C1 segment of cervical spinal cord (tissue), 14 donors: ENCODE results near the gene SBK1.

ENCODE experiments used
- DNase-seq, 14 donors: peaks; one replicate each; lab custom pipeline; 2025; lab: John Stamatoyannopoulos, UW

SBK1 gene

GRCh38 chr16:28280881-28281836 lies 11.2 kb upstream of the SBK1 start:
- DNase-seq: peak in 1 of 14 donors; percentile 5

- no peak for DNase-seq
Measured at GRCh38 chr16:28282045-28282444, 10.3 kb upstream of the SBK1 start.

- no peak for DNase-seq
Measured at GRCh38 chr16:28283173-28283572, 9.2 kb upstream of the SBK1 start.

GRCh38 chr16:28283798-28284577 lies 8.3 kb upstream of the SBK1 start:
- peak in 1 of 14 donors; percentile 39 for DNase-seq

- DNase-seq: no peak
Measured at GRCh38 chr16:28285649-28286048, 6.7 kb upstream of the SBK1 start.

- DNase-seq: no peak
Measured at GRCh38 chr16:28288114-28288513, 4.2 kb upstream of the SBK1 start.

- DNase-seq: no peak
Measured at GRCh38 chr16:28289048-28289447, 3.3 kb upstream of the SBK1 start.

- DNase-seq: no peak
Measured at GRCh38 chr16:28289939-28290858, 2.1 kb upstream of the SBK1 start.

GRCh38 chr16:28290859-28291254 lies 1.5 kb upstream of the SBK1 start:
- no peak for DNase-seq

- peak in 3 of 14 donors; percentile 28 to 40 (median 35) for DNase-seq
Measured at GRCh38 chr16:28292731-28293600, 641 bp downstream of the SBK1 start.

GRCh38 chr16:28293601-28293960 lies 1.3 kb downstream of the SBK1 start:
- no peak for DNase-seq

- DNase-seq: no peak
Measured at GRCh38 chr16:28294201-28294600, 1.9 kb downstream of the SBK1 start.

GRCh38 chr16:28295276-28295675 lies 3.0 kb downstream of the SBK1 start:
- peak in 1 of 14 donors; percentile 8 for DNase-seq

GRCh38 chr16:28297308-28297707 lies 5.0 kb downstream of the SBK1 start:
- DNase-seq: no peak

- DNase-seq: no peak
Measured at GRCh38 chr16:28297784-28298510, 5.6 kb downstream of the SBK1 start.

- DNase-seq: no peak
Measured at GRCh38 chr16:28298511-28298878, 6.2 kb downstream of the SBK1 start.

GRCh38 chr16:28300327-28300726 lies 8.0 kb downstream of the SBK1 start:
- DNase-seq: no peak

- no peak for DNase-seq
Measured at GRCh38 chr16:28301154-28301553, 8.8 kb downstream of the SBK1 start.

- DNase-seq: no peak
Measured at GRCh38 chr16:28301620-28302019, 9.3 kb downstream of the SBK1 start.

- DNase-seq: no peak
Measured at GRCh38 chr16:28303132-28303531, 10.8 kb downstream of the SBK1 start.
